Uterus (tissue), 2 donors: ENCODE data around the gene CSKMT.

ENCODE experiments used
- POLR2A ChIP-seq, 2 donors: fragments of 450-650 bp; IDR thresholded peaks; one replicate each; pipeline ENCODE4 v1.6.1; 2016; ENCODE audit warnings: antibody characterized with exemption in 2 of 2, mild to moderate bottlenecking in 1 of 2, moderate library complexity in 1 of 2
- TF ChIP-seq, protein P1 (sequence below), 4 experiments: fragments of 200-600 bp in 2 of 4; fragments of 450-650 bp in 2 of 4; sonication (generic) in 2 of 4; IDR thresholded peaks; one replicate each; pipeline ENCODE4 v1.5.1; 2016 to 2019; ENCODE audit warnings: antibody characterized with exemption in 4 of 4, mild to moderate bottlenecking in 2 of 4, moderate library complexity in 1 of 4

GRCh38 chr11:62707277-62707861 lies 42.3 kb downstream of the CSKMT start, which contains the start of the genes BSCL2 and GNG3:
- no peak for TF ChIP-seq POLR2A (IDR thresholded peaks at IDR 0.05)
- TF ChIP-seq, protein P1, sequence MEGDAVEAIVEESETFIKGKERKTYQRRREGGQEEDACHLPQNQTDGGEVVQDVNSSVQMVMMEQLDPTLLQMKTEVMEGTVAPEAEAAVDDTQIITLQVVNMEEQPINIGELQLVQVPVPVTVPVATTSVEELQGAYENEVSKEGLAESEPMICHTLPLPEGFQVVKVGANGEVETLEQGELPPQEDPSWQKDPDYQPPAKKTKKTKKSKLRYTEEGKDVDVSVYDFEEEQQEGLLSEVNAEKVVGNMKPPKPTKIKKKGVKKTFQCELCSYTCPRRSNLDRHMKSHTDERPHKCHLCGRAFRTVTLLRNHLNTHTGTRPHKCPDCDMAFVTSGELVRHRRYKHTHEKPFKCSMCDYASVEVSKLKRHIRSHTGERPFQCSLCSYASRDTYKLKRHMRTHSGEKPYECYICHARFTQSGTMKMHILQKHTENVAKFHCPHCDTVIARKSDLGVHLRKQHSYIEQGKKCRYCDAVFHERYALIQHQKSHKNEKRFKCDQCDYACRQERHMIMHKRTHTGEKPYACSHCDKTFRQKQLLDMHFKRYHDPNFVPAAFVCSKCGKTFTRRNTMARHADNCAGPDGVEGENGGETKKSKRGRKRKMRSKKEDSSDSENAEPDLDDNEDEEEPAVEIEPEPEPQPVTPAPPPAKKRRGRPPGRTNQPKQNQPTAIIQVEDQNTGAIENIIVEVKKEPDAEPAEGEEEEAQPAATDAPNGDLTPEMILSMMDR (IDR thresholded peaks at IDR 0.05) = no peak
